OCI-LY1 (cell line): ENCODE results near the gene CTCFL.

Source experiments
- CTCF ChIP-seq: fragments of 200-600 bp; sonication (generic), shearing (Covaris generic); IDR thresholded peaks from 2 replicates; pipeline ENCODE4 v1.5.1; 2017; ENCODE audit warnings: mild to moderate bottlenecking, antibody characterized with exemption, low read length, moderate library complexity, mixed read lengths
- EZH2 ChIP-seq: fragments of 200-600 bp; sonication (generic), shearing (Covaris generic); IDR thresholded peaks from 2 replicates; pipeline ENCODE4 v1.8.0; 2017; ENCODE audit warnings: borderline replicate concordance, mixed run types, mild to moderate bottlenecking, antibody characterized with exemption, low read length, moderate library complexity, mixed read lengths

GRCh38 chr20:57558614-57559288 lies 33.8 kb upstream of the CTCFL start:
- TF ChIP-seq CTCF, result no peak
- TF ChIP-seq EZH2, result no peak
